KOPT-K1 (cell line): Measurements from ENCODE around the gene GSG1L.
"Not testable (repeated sequence)": the region's sequence is repeated elsewhere in the genome, so short reads cannot be mapped to it uniquely, and the experiment has no call there.

Source experiments
- H3K27ac ChIP-seq: fragments of 200-600 bp; sonication (generic); 2 replicates; pipeline ENCODE4 v1.5.1; 2016; ENCODE audit warnings: antibody characterized with exemption, mild to moderate bottlenecking, low read depth, low read length; ENCODE audit not compliant: poor library complexity, severe bottlenecking
- H3K36me3 ChIP-seq: fragments of 200-600 bp; sonication (generic); 2 replicates; pipeline ENCODE4 v1.5.1; 2017; ENCODE audit warnings: antibody characterized with exemption, mild to moderate bottlenecking, low read length, moderate library complexity; ENCODE audit not compliant: insufficient read depth
- H3K9me3 ChIP-seq: fragments of 200-600 bp; sonication (generic); 2 replicates; pipeline ENCODE4 v1.5.1; 2017; ENCODE audit warnings: antibody characterized with exemption, low read length, mild to moderate bottlenecking; ENCODE audit not compliant: insufficient read depth, poor library complexity, severe bottlenecking

Gene GSG1L

DNA sequence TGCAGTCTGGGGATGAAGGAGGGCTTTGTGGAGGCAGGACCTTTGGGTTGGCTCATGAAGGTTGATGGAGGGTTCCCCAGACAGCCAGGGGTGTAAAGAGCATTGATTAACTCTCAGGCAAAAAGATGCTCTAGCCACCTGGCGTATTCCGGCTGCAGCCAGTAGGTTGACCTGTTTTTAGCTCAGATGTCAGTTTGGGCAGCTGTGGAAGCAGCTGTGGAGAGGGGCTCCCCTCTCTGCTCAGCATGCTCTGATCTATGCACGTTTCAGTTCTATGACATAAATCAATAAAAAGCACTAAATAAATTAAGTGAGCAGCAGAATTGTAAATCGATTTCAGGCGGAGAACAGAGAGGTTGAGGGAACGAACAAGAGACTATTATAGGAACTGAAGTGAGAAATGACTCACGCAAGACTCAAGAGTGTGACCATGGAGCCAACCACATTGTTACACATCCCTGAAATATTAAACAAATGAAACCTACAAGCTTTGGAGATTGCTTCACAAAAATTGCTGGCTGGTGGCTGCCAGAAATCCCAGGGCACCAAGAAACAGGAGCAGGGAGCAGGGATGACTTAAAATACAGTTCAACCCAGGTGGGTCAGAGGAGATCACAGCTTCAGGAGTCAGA is 111.9 kb downstream of the GSG1L start:
- no peaks in the 10 kb centered on the region for H3K36me3 ChIP-seq
- no peak overlapping the region for H3K27ac ChIP-seq
- H3K9me3 ChIP-seq: peaks cover 22% of the 10 kb centered on the region

GRCh38 chr16:27950206-27950887 is 113.2 kb downstream of the GSG1L start:
- peaks cover 12% of the 10 kb centered on the region for H3K9me3 ChIP-seq
- no peak overlapping the region for H3K27ac ChIP-seq

GRCh38 chr16:27947696-27948095 is 115.8 kb downstream of the GSG1L start:
- Histone ChIP-seq H3K9me3 (no peaks in the 10 kb centered on the region), H3K27ac (no peak overlapping the region)

More at GRCh38 chr16:27950206-27950887, 113.2 kb downstream of the GSG1L start:
- no peaks in the 10 kb centered on the region for H3K36me3 ChIP-seq

DNA sequence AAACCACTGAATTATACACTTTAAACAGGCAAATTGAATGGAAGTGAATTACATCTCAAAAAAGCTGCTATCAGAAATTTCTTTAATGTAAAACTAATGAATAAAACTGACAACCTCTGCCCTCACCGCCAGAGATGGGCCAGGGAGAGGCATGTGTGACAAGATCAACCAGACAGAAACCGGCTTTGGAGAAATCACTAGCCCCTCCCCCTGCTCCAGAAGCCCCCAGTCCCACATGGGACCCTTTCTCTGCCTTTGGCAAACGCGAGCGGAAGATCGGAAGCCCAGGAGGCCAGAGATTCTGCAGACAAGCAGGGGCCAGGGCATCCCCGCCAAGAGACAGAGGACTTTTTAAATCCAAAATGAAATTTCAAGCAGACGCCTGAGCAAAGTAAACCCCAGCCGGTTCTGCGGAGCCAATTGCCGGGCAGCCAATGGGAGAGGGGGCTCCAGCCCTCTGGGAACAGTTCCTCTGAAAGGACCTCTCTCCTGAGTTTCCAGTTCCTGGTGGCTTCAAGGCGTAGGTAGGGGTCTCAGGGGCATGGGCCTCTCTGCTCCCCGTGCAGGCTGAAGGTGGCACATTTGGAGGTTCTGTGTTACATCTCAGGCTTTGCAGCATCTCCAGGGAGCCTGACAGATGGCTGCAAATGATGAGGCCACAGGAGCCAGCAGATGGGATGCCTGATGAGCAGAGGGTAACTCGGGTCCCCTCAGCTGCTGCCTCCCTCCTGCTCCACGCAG is 118.1 kb downstream of the GSG1L start:
- H3K27ac ChIP-seq: no peak overlapping the region
- no peaks in the 10 kb centered on the region for H3K9me3 ChIP-seq
- H3K36me3 ChIP-seq: no peaks in the 10 kb centered on the region

More at GRCh38 chr16:27947696-27948095, 115.8 kb downstream of the GSG1L start:
- no peaks in the 10 kb centered on the region for H3K36me3 ChIP-seq

DNA sequence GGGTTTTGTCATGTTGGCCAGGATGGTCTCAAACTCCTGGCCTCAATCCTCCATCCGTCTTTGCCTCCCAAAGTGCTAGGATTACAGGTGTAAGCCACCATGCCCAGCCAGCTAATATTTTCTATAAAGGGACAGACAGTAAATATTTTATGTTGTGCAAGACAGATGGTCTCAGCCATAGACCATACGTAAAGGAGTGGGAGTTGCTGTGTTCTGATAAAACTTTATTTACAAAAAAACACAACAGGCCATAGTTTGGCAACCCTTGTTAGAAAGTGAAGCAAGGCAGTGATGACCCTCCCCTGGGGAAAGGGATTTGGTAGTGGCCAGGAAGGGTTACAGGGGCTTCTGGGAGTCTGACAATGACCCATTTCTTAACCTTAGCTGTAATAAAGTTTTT is 119.7 kb downstream of the GSG1L start:
- H3K36me3 ChIP-seq: no peaks in the 10 kb centered on the region
- H3K9me3 ChIP-seq: no peaks in the 10 kb centered on the region
- H3K27ac ChIP-seq: no peak overlapping the region

- not testable (repeated sequence) for H3K9me3 ChIP-seq, H3K36me3 ChIP-seq, H3K27ac ChIP-seq
These were observed 121.4 kb downstream of the GSG1L start for GRCh38 chr16:27942071-27942470.

- no peaks in the 10 kb centered on the region for H3K36me3 ChIP-seq
- no peak overlapping the region for H3K27ac ChIP-seq
- H3K9me3 ChIP-seq: peaks cover 13% of the 10 kb centered on the region
These were observed 128.4 kb downstream of the GSG1L start for GRCh38 chr16:27935076-27935475.

- H3K9me3 ChIP-seq: peaks cover 13% of the 10 kb centered on the region
- H3K36me3 ChIP-seq: no peaks in the 10 kb centered on the region
- no peak overlapping the region for H3K27ac ChIP-seq
These were observed 130.9 kb downstream of the GSG1L start for GRCh38 chr16:27932542-27933135.

DNA sequence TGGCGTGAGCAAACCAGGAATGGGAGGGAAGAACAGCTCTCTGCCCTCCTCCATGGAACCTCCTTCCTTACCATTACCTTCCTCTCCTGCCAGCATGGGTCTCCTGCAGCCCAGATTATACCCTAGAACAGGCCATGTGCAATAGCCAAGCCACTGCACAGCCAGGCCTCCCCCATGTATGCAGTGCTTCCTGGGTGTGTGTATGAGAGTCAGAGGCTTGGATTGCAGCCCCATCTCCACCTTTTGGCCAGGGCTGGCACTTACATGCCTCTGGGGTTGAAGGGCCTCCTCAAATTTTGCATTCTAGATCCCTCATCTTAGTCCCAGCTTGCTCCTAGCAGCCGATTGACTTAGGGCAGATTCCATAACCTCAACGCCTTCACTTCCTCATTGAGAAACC is 133.7 kb downstream of the GSG1L start:
- no peaks in the 10 kb centered on the region for H3K36me3 ChIP-seq
- no peak overlapping the region for H3K27ac ChIP-seq
- H3K9me3 ChIP-seq: peaks cover 8% of the 10 kb centered on the region

DNA sequence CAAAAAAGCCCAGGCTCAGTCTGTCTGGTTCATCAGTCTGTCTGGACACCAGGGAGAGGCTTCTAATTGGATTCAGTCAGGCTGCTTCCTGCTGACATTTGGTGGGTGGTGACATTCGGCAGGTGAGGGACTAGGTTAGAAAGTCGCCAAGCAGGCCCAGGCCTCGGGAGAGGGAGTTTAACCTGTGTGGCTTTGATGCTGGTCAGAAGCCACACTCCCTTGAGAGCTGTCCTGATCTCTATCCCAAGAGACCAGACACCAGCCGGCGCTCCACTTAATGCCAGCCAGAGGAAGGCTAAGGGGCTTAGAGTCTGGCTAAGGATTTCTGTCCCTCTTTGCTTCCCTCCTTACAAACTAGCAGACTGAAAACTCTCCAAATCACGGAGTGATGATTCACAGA is 135.0 kb downstream of the GSG1L start:
- Histone ChIP-seq H3K9me3 (peaks cover 8% of the 10 kb centered on the region), H3K36me3 (no peaks in the 10 kb centered on the region), H3K27ac (no peak overlapping the region)

- Histone ChIP-seq H3K36me3 (no peaks in the 10 kb centered on the region), H3K9me3 (no peaks in the 10 kb centered on the region), H3K27ac (no peak overlapping the region)
These were observed 136.1 kb downstream of the GSG1L start for GRCh38 chr16:27927266-27927901.

DNA sequence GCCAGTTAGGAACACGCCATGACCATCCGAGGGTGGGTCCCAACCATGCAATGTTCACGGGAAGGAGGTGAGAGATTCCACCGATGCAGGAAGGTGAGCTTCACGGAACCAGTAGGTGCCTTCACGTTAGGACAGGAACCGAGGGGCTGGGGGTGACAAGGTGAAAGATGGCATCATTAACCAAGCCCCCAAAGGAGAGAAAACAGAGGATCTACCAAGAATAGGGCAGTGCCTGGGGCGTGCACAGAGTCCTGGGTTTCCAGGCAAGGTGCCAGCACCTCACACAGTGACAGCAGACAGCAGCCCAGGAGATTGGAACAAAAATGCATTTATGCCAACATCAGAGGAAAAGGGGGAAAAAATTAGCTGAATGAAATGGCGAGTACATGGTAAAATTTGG is 137.9 kb downstream of the GSG1L start:
- Histone ChIP-seq H3K9me3 (no peaks in the 10 kb centered on the region), H3K27ac (no peak overlapping the region), H3K36me3 (no peaks in the 10 kb centered on the region)

DNA sequence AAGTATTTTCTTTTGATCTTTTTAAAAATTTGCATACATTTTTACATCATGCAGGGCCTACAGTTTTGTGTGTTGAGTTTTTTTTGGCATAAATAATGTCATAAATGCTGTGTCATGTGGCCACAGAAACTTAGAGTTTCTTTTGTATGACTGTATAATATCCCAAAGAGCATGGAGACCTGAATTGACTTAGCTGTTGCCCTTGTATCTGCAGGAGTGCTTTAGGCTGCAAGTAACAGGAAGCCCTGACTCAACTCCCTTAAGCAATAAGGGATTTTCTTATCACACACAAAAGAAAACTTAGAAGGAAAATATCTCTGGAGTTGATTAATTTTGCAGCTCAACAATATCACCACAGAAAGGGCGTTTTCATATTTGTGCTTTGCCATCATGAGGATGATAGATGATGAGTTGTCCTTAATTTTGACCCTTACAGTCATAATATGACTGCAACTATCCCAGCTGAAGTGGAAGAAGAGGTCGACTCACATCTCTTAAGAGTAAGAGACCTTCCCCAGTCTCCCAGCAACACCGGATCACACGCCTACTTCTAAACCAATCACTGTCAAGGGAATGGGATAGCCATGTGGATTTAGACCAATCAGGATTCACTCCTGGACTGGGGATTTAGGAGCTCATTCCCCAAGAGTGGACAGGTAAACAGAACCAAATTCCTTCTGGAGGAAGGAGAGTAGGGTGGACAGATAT is 138.9 kb downstream of the GSG1L start:
- no peaks in the 10 kb centered on the region for H3K36me3 ChIP-seq
- H3K27ac ChIP-seq: no peak overlapping the region

DNA sequence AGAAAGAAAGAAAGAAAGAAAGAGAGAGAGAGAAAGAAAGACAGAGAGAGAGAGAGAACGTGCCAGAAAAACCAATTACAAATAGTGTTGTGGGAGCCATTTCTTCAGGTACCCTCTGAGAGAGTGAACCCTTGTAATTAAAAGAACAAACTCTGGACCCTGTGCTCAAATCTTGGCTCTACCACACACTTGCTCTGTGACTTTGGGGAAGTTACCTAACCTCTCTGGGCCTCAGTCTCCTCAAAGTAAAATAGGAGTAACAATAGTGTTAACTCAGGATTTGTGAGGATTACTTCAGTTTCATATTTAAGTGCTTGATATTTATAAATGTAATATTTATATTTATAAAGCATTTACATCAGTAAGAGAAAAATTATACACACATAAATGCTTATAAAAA is 139.8 kb downstream of the GSG1L start:
- no peak overlapping the region for H3K27ac ChIP-seq
- H3K36me3 ChIP-seq: no peaks in the 10 kb centered on the region
- H3K9me3 ChIP-seq: no peaks in the 10 kb centered on the region

More for the DNA sequence above, 138.9 kb downstream of the GSG1L start:
- H3K9me3 ChIP-seq: no peaks in the 10 kb centered on the region
